ENCODE measurements around the gene TENM4.

DNA sequence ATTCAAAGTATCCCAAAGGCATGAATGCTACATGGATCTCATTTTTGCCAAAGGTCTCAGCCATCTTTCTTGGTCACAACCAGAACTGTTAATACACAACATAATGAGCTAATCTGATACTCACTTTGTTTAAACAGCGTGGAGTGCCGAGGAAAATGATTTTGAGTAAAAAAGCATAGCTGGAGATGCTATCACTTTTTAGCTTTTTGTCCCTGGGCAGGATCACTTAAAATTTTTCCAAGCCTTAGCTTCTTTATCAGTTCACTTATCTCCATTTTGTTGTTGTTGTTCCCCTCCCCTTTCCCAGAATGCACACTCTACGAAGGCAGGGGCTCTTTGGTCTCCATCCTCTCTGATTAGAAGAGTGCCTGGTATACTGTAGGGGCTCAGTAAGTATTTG is 636.8 kb downstream of the TENM4 start:
- TF ChIP-seq RARB (CRISPR knock-in tag; IDR thresholded peaks at IDR 0.05): no peak
- TF ChIP-seq ZNF8 (CRISPR knock-in tag; IDR thresholded peaks at IDR 0.05): no peak
